Activated CD4-positive, alpha-beta T cell treated with anti-CD3 and anti-CD28 coated beads for 48 hours (primary cell): ENCODE measurements around the gene TMEM225B.
A peak's percentile ranks its signal among the peaks of the same experiment; 100 is the strongest.
"Not testable (repeated sequence)": the region's sequence is repeated elsewhere in the genome, so short reads cannot be mapped to it uniquely, and the experiment has no call there.

Experiments used
- DNase-seq: peaks from one replicate; pipeline ENCODE4 v3.0.0-alpha.2; 2020

The TMEM225B gene

GRCh38 chr7:99579956-99580777, 17.9 kb upstream of the TMEM225B start:
- DNase-seq, result peak; percentile 64

DNA sequence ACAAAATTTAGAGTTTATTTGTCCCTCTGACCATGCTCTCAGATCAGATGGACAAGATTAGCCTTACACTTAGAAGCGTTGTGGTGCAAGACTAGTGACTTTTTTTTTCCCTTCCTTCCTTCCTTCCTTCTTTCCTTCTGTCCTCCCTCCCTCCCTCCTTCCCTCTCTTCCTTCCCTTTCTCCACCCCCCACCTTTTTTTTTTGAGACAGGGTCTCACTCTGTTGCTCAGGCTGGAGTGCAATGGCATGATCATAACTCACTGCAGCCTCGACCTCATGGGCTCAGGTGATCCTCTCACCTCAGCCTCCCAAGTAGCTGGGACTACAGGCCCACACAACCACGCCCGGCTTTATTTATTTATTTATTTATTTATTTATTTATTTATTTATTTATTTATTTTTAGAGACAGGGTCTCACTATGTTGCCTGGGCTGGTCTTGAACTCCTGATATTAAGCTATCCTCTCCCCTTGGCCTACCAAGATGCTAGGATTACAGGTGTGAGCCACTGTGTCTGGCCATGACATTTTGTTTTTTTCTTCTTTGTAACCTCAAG, 17.2 kb upstream of the TMEM225B start:
- DNase-seq, result not testable (repeated sequence)

DNA sequence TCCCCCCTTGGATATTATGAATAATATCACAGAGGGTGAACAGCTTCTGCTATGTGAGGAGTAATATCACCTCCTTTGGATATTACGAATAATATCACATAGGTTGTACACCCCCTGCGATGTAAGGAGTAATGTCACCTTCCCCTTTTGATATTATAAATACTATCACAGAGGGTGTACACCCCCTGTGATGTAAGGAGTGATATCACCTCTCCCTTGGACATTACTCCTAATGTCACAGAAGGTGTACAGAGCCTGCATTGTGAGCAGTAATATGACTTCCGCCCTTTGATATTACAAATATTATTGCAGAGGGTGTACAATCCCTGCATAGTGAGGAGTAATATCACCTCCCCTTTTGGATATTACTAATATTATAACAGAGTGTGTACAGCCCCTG, 9.2 kb upstream of the TMEM225B start:
- no peak for DNase-seq

DNA sequence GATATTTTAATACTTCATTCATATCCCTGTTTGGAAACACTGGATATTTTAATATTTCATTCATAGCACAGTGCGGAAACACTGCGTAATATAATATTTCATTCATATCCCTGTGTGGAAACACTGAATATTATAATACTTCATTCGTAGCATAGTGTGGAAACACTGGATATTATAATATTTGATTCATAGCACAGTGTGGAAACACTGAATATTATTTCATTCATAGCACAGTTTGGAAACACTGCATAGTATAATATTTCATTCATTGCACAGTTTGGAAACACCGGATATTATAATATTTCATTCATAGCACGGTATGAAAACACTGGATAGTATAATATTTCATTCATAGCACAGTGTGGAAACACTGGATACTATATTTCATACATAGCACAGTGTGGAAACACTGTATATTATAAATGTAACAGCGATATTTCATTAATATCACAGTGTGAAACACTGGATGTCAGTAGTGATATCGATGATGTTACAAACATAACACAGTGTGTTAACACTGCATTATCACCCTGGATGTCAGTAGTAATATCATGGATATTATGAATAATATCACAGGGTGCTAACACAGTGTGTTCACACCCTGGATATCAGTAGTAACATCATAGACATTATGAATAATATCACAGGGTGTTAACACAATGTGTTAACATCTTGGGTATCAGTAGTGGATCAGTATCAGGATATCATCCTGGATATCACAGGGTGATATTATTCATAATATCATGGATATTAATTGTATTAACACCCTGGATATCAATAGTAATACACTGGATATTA, 2.9 kb upstream of the TMEM225B start:
- DNase-seq, result no peak

- no peak for DNase-seq
Observed at GRCh38 chr7:99596408-99596955, 1.6 kb upstream of the TMEM225B start.

- DNase-seq, result no peak
Observed at GRCh38 chr7:99599836-99600235, 1.8 kb downstream of the TMEM225B start.

GRCh38 chr7:99601656-99602310, 3.7 kb downstream of the TMEM225B start:
- DNase-seq, result no peak

GRCh38 chr7:99605527-99605926, 7.5 kb downstream of the TMEM225B start:
- DNase-seq, result no peak

GRCh38 chr7:99606531-99606930, 8.5 kb downstream of the TMEM225B start:
- DNase-seq, result no peak

DNA sequence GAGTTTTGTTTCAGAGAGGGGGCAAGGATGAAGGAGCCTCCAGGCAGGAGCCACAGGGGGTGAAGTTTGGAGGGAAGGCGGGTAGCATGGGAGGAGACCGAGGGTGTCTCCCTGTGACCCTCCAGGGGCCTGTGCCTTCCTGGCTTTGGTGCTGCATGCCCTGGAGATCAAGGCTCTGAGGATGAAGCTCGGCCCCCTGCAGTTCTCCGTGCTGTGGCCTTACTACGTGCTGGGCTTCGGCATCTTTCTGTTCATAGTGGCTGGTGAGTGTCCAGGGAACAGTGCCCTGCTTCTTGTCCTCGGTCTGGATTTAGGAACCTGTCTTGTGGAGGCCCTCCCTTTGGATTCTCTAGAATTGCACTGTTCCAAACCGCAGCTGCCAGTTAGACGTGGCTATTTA, 9.5 kb downstream of the TMEM225B start:
- DNase-seq, result no peak

- DNase-seq, result no peak
Observed at GRCh38 chr7:99614495-99614894, 16.4 kb downstream of the TMEM225B start.

DNA sequence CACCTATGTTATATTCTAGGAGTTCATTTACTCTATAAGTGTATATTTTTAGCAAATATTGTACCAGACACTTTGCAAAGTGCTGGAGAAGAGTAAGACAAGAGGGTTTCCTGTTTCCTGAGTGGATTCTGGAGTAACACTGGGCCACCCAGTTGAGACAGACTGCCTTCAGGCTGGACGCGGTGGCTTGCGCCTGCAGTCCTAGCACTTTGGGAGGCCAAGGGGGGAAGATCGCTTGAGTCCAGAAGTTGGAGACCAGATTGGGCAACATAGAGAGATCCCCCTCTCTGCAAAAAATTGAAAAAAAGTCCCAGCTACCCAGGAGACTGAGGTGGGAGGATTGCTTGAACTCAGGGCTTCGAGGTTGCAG, 17.9 kb downstream of the TMEM225B start:
- no peak for DNase-seq

DNA sequence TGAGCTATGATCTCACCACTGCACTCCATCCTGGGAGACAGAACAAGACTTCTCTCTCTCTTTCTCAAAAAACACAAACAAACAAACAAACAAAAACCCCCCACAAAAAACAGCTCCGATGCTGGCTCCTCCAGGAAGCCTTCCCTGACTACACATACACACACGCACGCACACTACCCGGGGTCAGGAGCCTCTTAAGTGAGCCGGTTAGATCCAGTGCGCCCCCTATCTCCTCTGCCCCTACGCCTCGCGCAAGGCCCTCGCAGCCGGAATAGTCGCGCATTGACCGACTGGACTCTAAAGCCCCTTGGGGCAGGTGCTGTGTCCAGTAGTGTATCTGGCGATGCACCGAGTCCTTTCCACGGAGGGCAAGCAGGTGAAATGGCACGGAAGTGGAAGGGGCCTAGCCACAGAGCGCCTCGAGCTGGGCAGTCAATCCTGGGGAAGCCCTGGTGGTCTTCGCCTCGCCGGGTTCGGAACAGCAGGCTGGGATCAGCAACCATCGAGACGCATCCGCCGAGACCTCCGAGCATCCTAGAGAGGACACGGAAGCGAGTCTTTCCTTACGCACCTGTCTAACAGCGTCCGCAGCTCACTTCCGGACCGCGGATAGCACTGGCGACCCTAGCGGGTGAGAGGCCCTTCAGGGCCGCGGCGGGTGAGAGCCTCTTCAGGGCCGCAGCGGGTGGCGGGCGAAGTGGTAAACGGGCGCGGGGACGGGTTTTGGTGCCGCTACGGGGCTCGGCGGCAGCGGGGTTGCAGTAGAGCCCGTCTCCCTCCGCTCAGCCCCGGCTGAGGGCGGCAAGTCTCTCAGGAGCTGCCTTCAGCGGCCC, 18.5 kb downstream of the TMEM225B start, which contains the start of gene ZSCAN25:
ZSCAN25 (plus strand) TSS at position 588 of the 833 bp plus-strand sequence. CDS start 2,661 bp downstream, outside the sequence.
- DNase-seq, result peak; percentile 92

GRCh38 chr7:99617192-99617781, 19.2 kb downstream of the TMEM225B start:
- DNase-seq, result no peak

GRCh38 chr7:99618726-99619125, 20.7 kb downstream of the TMEM225B start:
- no peak for DNase-seq

GRCh38 chr7:99619571-99620130, 21.6 kb downstream of the TMEM225B start:
- DNase-seq, result no peak

GRCh38 chr7:99621271-99621670, 23.2 kb downstream of the TMEM225B start:
- DNase-seq, result no peak

DNA sequence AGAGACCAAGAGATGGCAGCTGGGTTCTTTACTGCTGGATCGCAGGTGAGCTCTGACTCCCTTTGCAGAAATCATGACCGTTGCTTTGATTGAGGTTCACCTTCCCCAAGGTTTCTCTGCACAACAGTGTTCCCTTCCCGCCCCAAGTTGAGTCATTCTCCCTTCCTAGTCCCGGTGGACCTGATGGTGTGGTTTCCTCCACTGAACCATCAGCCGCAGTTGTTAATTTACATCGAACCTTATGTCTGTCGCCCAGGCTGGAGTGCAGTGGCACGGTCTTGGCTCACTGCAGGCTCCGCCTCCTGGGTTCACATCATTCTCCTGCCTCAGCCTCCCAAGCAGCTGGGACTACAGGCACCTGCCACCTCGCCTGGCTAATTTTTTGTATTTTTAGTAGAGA, 24.5 kb downstream of the TMEM225B start:
- no peak for DNase-seq

- DNase-seq, result peak; percentile 44
Observed at GRCh38 chr7:99623091-99623693, 25.1 kb downstream of the TMEM225B start.

- DNase-seq, result peak; percentile 67
Observed at GRCh38 chr7:99623702-99624447, 25.8 kb downstream of the TMEM225B start.
